Activated T-helper 1 cell treated with Interleukin-2 at 50 U/mL for 16 hours (primary cell): ENCODE results near the gene EIF4E1B.
"Not testable (repeated sequence)": the region's sequence is repeated elsewhere in the genome, so short reads cannot be mapped to it uniquely, and the experiment has no call there.

Experiments used
- DNase-seq: peaks from one replicate; pipeline ENCODE4 v3.0.0-alpha.2; 2020; ENCODE audit warnings: low read depth

The EIF4E1B gene

GRCh38 chr5:176629853-176630680 is at the start of gene EIF4E1B, which contains the start of gene SNCB:
TSS of gene EIF4E1B (plus strand) at chr5:176630675. CDS start at chr5:176642788, 12,113 bp downstream.
TSS of gene SNCB (minus strand) at chr5:176630534. CDS start at chr5:176629654, 880 bp downstream.
- no peak for DNase-seq

GRCh38 chr5:176581361-176581760 is 49.1 kb upstream of the EIF4E1B start:
- DNase-seq, result no peak

GRCh38 chr5:176583076-176583475 is 47.4 kb upstream of the EIF4E1B start:
- DNase-seq, result no peak

GRCh38 chr5:176587398-176587797 is 43.1 kb upstream of the EIF4E1B start:
- DNase-seq, result no peak

GRCh38 chr5:176588297-176588696 is 42.2 kb upstream of the EIF4E1B start:
- DNase-seq, result no peak

- no peak for DNase-seq
Measured at GRCh38 chr5:176589039-176589769, 41.3 kb upstream of the EIF4E1B start.

GRCh38 chr5:176590035-176590717 is 40.3 kb upstream of the EIF4E1B start:
- no peak for DNase-seq

- not testable (repeated sequence) for DNase-seq
Measured at GRCh38 chr5:176591667-176592066, 38.8 kb upstream of the EIF4E1B start.

- no peak for DNase-seq
Measured at GRCh38 chr5:176592573-176592972, 37.9 kb upstream of the EIF4E1B start.

GRCh38 chr5:176593273-176593869 is 37.1 kb upstream of the EIF4E1B start:
- DNase-seq, result no peak

GRCh38 chr5:176594554-176594953 is 35.9 kb upstream of the EIF4E1B start:
- DNase-seq, result no peak

- no peak for DNase-seq
Measured at GRCh38 chr5:176595386-176595943, 35.0 kb upstream of the EIF4E1B start.

GRCh38 chr5:176596069-176596644 is 34.3 kb upstream of the EIF4E1B start:
- DNase-seq, result no peak

GRCh38 chr5:176596689-176597416 is 33.6 kb upstream of the EIF4E1B start:
- peak; percentile 62 for DNase-seq

GRCh38 chr5:176597417-176598389 is 32.8 kb upstream of the EIF4E1B start:
- no peak for DNase-seq

- not testable (repeated sequence) for DNase-seq
Measured at GRCh38 chr5:176599749-176600430, 30.6 kb upstream of the EIF4E1B start.

- DNase-seq, result no peak
Measured at GRCh38 chr5:176601901-176602482, 28.5 kb upstream of the EIF4E1B start.

- DNase-seq, result no peak
Measured at GRCh38 chr5:176603091-176603490, 27.4 kb upstream of the EIF4E1B start.
